OCI-LY3 (cell line): ENCODE data around the gene PLD1.

Source experiments
- EZH2phosphoT487 ChIP-seq: fragments of 200-600 bp; shearing (Covaris generic); IDR thresholded peaks from 2 replicates; pipeline ENCODE4 v1.6.1; 2018; ENCODE audit warnings: antibody characterized with exemption, mixed run types, low read depth
- TF ChIP-seq, protein P1 (sequence below): fragments of 200-600, 300-600 bp; sonication (generic); IDR thresholded peaks from 2 replicates; pipeline ENCODE4 v1.5.1; 2014; ENCODE audit warnings: antibody characterized with exemption, low read length, low read depth

DNA sequence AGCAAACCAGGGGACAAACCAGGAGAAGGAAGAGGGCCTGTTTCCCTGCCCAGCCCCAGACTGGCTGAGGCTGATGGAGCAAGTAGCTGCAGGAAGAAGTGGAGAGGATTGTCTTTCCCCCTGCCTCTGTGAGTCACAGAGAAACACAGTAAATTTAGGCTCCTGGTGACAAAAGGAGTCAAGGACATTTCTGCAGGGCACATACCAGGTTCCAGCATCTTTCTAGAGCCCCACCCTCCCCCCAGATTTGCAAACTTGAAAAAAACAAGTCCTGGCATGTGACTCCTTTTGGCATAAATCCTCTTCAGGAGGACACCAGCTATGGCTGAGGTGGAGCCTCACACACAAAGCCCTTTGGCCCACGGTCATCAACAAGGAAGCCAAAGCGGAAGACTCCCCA, 17.8 kb downstream of the PLD1 start:
- TF ChIP-seq, protein P1, sequence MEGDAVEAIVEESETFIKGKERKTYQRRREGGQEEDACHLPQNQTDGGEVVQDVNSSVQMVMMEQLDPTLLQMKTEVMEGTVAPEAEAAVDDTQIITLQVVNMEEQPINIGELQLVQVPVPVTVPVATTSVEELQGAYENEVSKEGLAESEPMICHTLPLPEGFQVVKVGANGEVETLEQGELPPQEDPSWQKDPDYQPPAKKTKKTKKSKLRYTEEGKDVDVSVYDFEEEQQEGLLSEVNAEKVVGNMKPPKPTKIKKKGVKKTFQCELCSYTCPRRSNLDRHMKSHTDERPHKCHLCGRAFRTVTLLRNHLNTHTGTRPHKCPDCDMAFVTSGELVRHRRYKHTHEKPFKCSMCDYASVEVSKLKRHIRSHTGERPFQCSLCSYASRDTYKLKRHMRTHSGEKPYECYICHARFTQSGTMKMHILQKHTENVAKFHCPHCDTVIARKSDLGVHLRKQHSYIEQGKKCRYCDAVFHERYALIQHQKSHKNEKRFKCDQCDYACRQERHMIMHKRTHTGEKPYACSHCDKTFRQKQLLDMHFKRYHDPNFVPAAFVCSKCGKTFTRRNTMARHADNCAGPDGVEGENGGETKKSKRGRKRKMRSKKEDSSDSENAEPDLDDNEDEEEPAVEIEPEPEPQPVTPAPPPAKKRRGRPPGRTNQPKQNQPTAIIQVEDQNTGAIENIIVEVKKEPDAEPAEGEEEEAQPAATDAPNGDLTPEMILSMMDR: no peak
- no peak for TF ChIP-seq EZH2phosphoT487
